Cardiac muscle cell (in vitro differentiated cells and primary cell): ENCODE data around the gene INSIG1. TPM values are rescaled to one million over a fixed set of nuclear protein-coding genes. Genes with fewer than 3 reads are reported as not detected.

Source experiments
- DNase-seq, 2 donors: peaks; one replicate each; pipeline versions ENCODE4 v3.0.0 to v3.0.0-alpha.2; 2010 to 2017; ENCODE audit warnings: low read depth in 1 of 2, low spot score in 1 of 2
- H3K27ac ChIP-seq: fragments of 200-600 bp; sonication (generic); 2 replicates; pipeline ENCODE4 v1.5.1; 2016
- H3K27me3 ChIP-seq: fragments of 200-600 bp; sonication (generic); 2 replicates; pipeline ENCODE4 v1.6.0; 2016; ENCODE audit warnings: control low read depth
- H3K36me3 ChIP-seq: fragments of 200-600 bp; sonication (generic); 2 replicates; pipeline ENCODE4 v1.5.1; 2016; ENCODE audit warnings: control low read depth
- H3K4me1 ChIP-seq: fragments of 200-600 bp; sonication (generic); 2 replicates; pipeline ENCODE4 v1.8.1; 2017; ENCODE audit warnings: low read depth, mild to moderate bottlenecking, mixed run types
- H3K4me3 ChIP-seq: fragments of 200-600 bp; sonication (generic); 2 replicates; pipeline ENCODE4 v1.5.1; 2016; ENCODE audit warnings: mild to moderate bottlenecking
- H3K9me3 ChIP-seq: fragments of 200-600 bp; sonication (generic); 2 replicates; pipeline ENCODE4 v1.5.1; 2017; ENCODE audit warnings: low read depth, mild to moderate bottlenecking, control low read depth
- polyA plus RNA-seq: library from polyadenylated mRNA; unstranded; fragments of >200 nt; fragmentation: Nextera tagmentation; extraction: Ambion mirVana; gene quantifications from 2 replicates; pipeline ENCODE4 v1.2.1, GENCODE V29; 2016
- total RNA-seq: library from RNA; depleted of rRNA; stranded (reverse); fragments of >200 nt; gene quantifications from 2 replicates; pipeline ENCODE4 v1.2.3, GENCODE V29; 2016
- TF ChIP-seq, protein P1 (sequence below): IDR thresholded peaks from 2 replicates; pipeline ENCODE4 v1.5.1; 2012; ENCODE audit warnings: low read depth, mild to moderate bottlenecking, low read length

Gene INSIG1
- total and polyA plus RNA-seq, 2 experiments from 2014 or later = 76.3 to 103 TPM

- TF ChIP-seq, protein P1, sequence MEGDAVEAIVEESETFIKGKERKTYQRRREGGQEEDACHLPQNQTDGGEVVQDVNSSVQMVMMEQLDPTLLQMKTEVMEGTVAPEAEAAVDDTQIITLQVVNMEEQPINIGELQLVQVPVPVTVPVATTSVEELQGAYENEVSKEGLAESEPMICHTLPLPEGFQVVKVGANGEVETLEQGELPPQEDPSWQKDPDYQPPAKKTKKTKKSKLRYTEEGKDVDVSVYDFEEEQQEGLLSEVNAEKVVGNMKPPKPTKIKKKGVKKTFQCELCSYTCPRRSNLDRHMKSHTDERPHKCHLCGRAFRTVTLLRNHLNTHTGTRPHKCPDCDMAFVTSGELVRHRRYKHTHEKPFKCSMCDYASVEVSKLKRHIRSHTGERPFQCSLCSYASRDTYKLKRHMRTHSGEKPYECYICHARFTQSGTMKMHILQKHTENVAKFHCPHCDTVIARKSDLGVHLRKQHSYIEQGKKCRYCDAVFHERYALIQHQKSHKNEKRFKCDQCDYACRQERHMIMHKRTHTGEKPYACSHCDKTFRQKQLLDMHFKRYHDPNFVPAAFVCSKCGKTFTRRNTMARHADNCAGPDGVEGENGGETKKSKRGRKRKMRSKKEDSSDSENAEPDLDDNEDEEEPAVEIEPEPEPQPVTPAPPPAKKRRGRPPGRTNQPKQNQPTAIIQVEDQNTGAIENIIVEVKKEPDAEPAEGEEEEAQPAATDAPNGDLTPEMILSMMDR = no peak
- Histone ChIP-seq H3K27me3 (no peaks in the 10 kb centered on the region), H3K36me3 (no peaks in the 10 kb centered on the region), H3K9me3 (no peaks in the 10 kb centered on the region), H3K27ac (no peak overlapping the region), H3K4me3 (no peak overlapping the region), H3K4me1 (no peaks in the 10 kb centered on the region)
- DNase-seq = no peak
Observed at GRCh38 chr7:155266440-155266839, 31.2 kb upstream of the INSIG1 start.

GRCh38 chr7:155267023-155267422, 30.7 kb upstream of the INSIG1 start:
- H3K4me1 ChIP-seq = no peaks in the 10 kb centered on the region
- H3K27me3 ChIP-seq = no peaks in the 10 kb centered on the region
- no peak overlapping the region for H3K27ac ChIP-seq
- no peaks in the 10 kb centered on the region for H3K9me3 ChIP-seq
- DNase-seq = no peak
- H3K4me3 ChIP-seq = no peak overlapping the region
- TF ChIP-seq, protein P1 = no peak
- no peaks in the 10 kb centered on the region for H3K36me3 ChIP-seq

- no peak for DNase-seq
- no peaks in the 10 kb centered on the region for H3K36me3 ChIP-seq
- no peaks in the 10 kb centered on the region for H3K27me3 ChIP-seq
- TF ChIP-seq, protein P1 = no peak
- H3K4me1 ChIP-seq = no peaks in the 10 kb centered on the region
- no peak overlapping the region for H3K27ac ChIP-seq
- no peaks in the 10 kb centered on the region for H3K9me3 ChIP-seq
- H3K4me3 ChIP-seq = no peak overlapping the region
Observed at GRCh38 chr7:155267436-155267835, 30.2 kb upstream of the INSIG1 start.

GRCh38 chr7:155268211-155268610, 29.5 kb upstream of the INSIG1 start:
- Histone ChIP-seq H3K4me1 (no peaks in the 10 kb centered on the region), H3K27me3 (no peaks in the 10 kb centered on the region), H3K4me3 (no peak overlapping the region), H3K27ac (no peak overlapping the region), H3K36me3 (no peaks in the 10 kb centered on the region), H3K9me3 (no peaks in the 10 kb centered on the region)
- no peak for DNase-seq
- TF ChIP-seq, protein P1 = no peak

- Histone ChIP-seq H3K27ac (no peak overlapping the region), H3K9me3 (no peaks in the 10 kb centered on the region), H3K36me3 (no peaks in the 10 kb centered on the region), H3K4me3 (no peak overlapping the region), H3K27me3 (no peaks in the 10 kb centered on the region), H3K4me1 (no peaks in the 10 kb centered on the region)
- no peak for DNase-seq
- TF ChIP-seq, protein P1 = no peak
Observed at GRCh38 chr7:155268921-155269650, 28.6 kb upstream of the INSIG1 start.
